Measurements from ENCODE around the gene EHD2. TPM values are rescaled to one million over a fixed set of nuclear protein-coding genes. Genes with fewer than 3 reads are reported as not detected.

Gene EHD2
- total RNA-seq, 2 donors from 2014 or later: 48.7 to 83.2 TPM

GRCh38 chr19:47682939-47683338 lies 30.3 kb upstream of the EHD2 start:
- WGBS: 83% methylated on average over 6 of the region's 6 CpGs
- H3K36me3 ChIP-seq: peaks cover 0 to 21% of the 10 kb centered on the region in 2 donors
- TF ChIP-seq POLR2A (IDR thresholded peaks at IDR 0.05): no peak
- TF ChIP-seq POLR2AphosphoS5 (IDR thresholded peaks at IDR 0.05): no peak
- no peak for TF ChIP-seq CTCF (IDR thresholded peaks at IDR 0.05)
- H3K27ac ChIP-seq: no peak overlapping the region
- H3K4me3 ChIP-seq: no peak overlapping the region
- no peaks in the 10 kb centered on the region for H3K27me3 ChIP-seq (replicated peaks; ENCODE audit: insufficient read depth)
- intact Hi-C loops (cut with DNase I): no loop called here
- H3K9me3 ChIP-seq: no peaks in the 10 kb centered on the region
- no peaks in the 10 kb centered on the region for H3K4me1 ChIP-seq (replicated peaks)
- DNase-seq (ENCODE audit: low spot score): no peak

- no peaks in the 10 kb centered on the region for H3K4me1 ChIP-seq (replicated peaks)
- H3K36me3 ChIP-seq: no peaks in the 10 kb centered on the region
- DNase-seq (ENCODE audit: low spot score): no peak
- intact Hi-C loops (cut with DNase I): no loop called here
- no peak overlapping the region for H3K4me3 ChIP-seq
- 78% methylated on average over 7 of the region's 7 CpGs for WGBS
- H3K27me3 ChIP-seq (replicated peaks; ENCODE audit: insufficient read depth): no peaks in the 10 kb centered on the region
- no peaks in the 10 kb centered on the region for H3K9me3 ChIP-seq
- H3K27ac ChIP-seq: no peak overlapping the region
- TF ChIP-seq POLR2AphosphoS5 (IDR thresholded peaks at IDR 0.05) (no peak), CTCF (IDR thresholded peaks at IDR 0.05) (no peak), POLR2A (IDR thresholded peaks at IDR 0.05) (no peak)
Measured at GRCh38 chr19:47686679-47687450, 26.4 kb upstream of the EHD2 start.

- H3K4me3 ChIP-seq: no peak overlapping the region
- no peak for DNase-seq (ENCODE audit: low spot score)
- H3K27ac ChIP-seq: no peak overlapping the region
- H3K4me1 ChIP-seq (replicated peaks): no peaks in the 10 kb centered on the region
- H3K9me3 ChIP-seq: no peaks in the 10 kb centered on the region
- no peaks in the 10 kb centered on the region for H3K36me3 ChIP-seq
- TF ChIP-seq POLR2A (IDR thresholded peaks at IDR 0.05): no peak
- no peak for TF ChIP-seq CTCF (IDR thresholded peaks at IDR 0.05)
- no peak for TF ChIP-seq POLR2AphosphoS5 (IDR thresholded peaks at IDR 0.05)
- intact Hi-C loops (cut with DNase I): no loop called here
- WGBS: 81% methylated on average over 7 of the region's 7 CpGs
- H3K27me3 ChIP-seq (replicated peaks; ENCODE audit: insufficient read depth): no peaks in the 10 kb centered on the region
Measured at GRCh38 chr19:47687906-47688305, 25.3 kb upstream of the EHD2 start.

GRCh38 chr19:47691090-47691489 lies 22.1 kb upstream of the EHD2 start:
- Histone ChIP-seq H3K9me3 (no peaks in the 10 kb centered on the region), H3K4me1 (replicated peaks) (no peaks in the 10 kb centered on the region), H3K27ac (no peak overlapping the region), H3K36me3 (no peaks in the 10 kb centered on the region), H3K4me3 (no peak overlapping the region), H3K27me3 (replicated peaks; ENCODE audit: insufficient read depth) (no peaks in the 10 kb centered on the region)
- intact Hi-C loops (cut with DNase I): no loop called here
- 94% methylated on average over 5 of the region's 5 CpGs for WGBS
- no peak for DNase-seq (ENCODE audit: low spot score)
- no peak for TF ChIP-seq CTCF (IDR thresholded peaks at IDR 0.05)
- TF ChIP-seq POLR2A (IDR thresholded peaks at IDR 0.05): no peak
- no peak for TF ChIP-seq POLR2AphosphoS5 (IDR thresholded peaks at IDR 0.05)

GRCh38 chr19:47691782-47692181 lies 21.4 kb upstream of the EHD2 start:
- Histone ChIP-seq H3K4me3 (no peak overlapping the region), H3K27ac (no peak overlapping the region), H3K4me1 (replicated peaks) (no peaks in the 10 kb centered on the region), H3K36me3 (no peaks in the 10 kb centered on the region), H3K27me3 (replicated peaks; ENCODE audit: insufficient read depth) (no peaks in the 10 kb centered on the region), H3K9me3 (no peaks in the 10 kb centered on the region)
- intact Hi-C loops (cut with DNase I): no loop called here
- TF ChIP-seq POLR2A (IDR thresholded peaks at IDR 0.05) (no peak), CTCF (IDR thresholded peaks at IDR 0.05) (no peak), POLR2AphosphoS5 (IDR thresholded peaks at IDR 0.05) (no peak)
- DNase-seq (ENCODE audit: low spot score): no peak
- WGBS: 86% methylated on average over 7 of the region's 7 CpGs
